ENCODE results near the gene SIMC1. TPM values are rescaled to one million over a fixed set of nuclear protein-coding genes. Genes with fewer than 3 reads are reported as not detected.
"Not testable (repeated sequence)": the region's sequence is repeated elsewhere in the genome, so short reads cannot be mapped to it uniquely, and the experiment has no call there.

Gene SIMC1
- total and polyA plus RNA-seq, 2 donors (not counting 1 experiment from before 2014, with no cell fraction given): 20.6 to 63.8 TPM

GRCh38 chr5:176252171-176252570 is 13.9 kb downstream of the SIMC1 start:
- intact Hi-C loops (cut with micrococcal nuclease); H3K36me3 ChIP-seq (replicated peaks in 1 of 2; ENCODE audit: control extremely low read depth in 1 of 2, control insufficient read depth in 1 of 2, extremely low read depth in 1 of 2, insufficient read depth in 2 of 2, low read length in 1 of 2); H3K4me2 ChIP-seq (replicated peaks; ENCODE audit: low read depth, low read length, poor library complexity, severe bottlenecking); H2AFZ ChIP-seq (ENCODE audit: insufficient read depth, low read depth, low read length, poor library complexity, severe bottlenecking); H3K27ac ChIP-seq (ENCODE audit: low read length in 2 of 2); H3K79me2 ChIP-seq (ENCODE audit: control insufficient read depth, insufficient read depth, low read length); H4K20me1 ChIP-seq (ENCODE audit: control insufficient read depth, insufficient read depth, low read length, poor library complexity, severe bottlenecking); H3K27ac Mint-ChIP-seq; H3K4me3 Mint-ChIP-seq; CTCF ChIA-PET; H3K9me3 ChIP-seq (ENCODE audit: control extremely low read depth in 1 of 3, control insufficient read depth in 2 of 3, insufficient read depth in 1 of 3, low read length in 2 of 3); ATAC-seq (ENCODE audit: low read depth); POLR2A ChIA-PET; H3K27me3 Mint-ChIP-seq; H3K27me3 ChIP-seq (replicated peaks in 1 of 4; ENCODE audit: control extremely low read depth in 1 of 4, control insufficient read depth in 3 of 4, insufficient read depth in 4 of 4, low read length in 3 of 4); H3K9me3 Mint-ChIP-seq (ENCODE audit: insufficient read depth); DNase-seq; H3K4me1 ChIP-seq (ENCODE audit: control insufficient read depth in 2 of 2, insufficient read depth in 2 of 2, low read length in 2 of 2); H3K4me3 ChIP-seq (ENCODE audit: control extremely low read depth in 1 of 5, extremely low read depth in 1 of 5, insufficient read depth in 1 of 5, low read depth in 2 of 5, low read length in 4 of 5); H3K9ac ChIP-seq (ENCODE audit: low read length): not testable (repeated sequence)
- 100% methylated on average over 8 of the region's 36 CpGs for WGBS (ENCODE audit: insufficient coverage)
- H3K4me1 Mint-ChIP-seq: peaks cover 10% of the 10 kb centered on the region

- H3K4me1 ChIP-seq (ENCODE audit: control insufficient read depth in 2 of 2, insufficient read depth in 2 of 2, low read length in 2 of 2); H3K4me1 Mint-ChIP-seq; H3K4me3 Mint-ChIP-seq; H3K9me3 Mint-ChIP-seq (ENCODE audit: insufficient read depth); H3K4me2 ChIP-seq (replicated peaks; ENCODE audit: low read depth, low read length, poor library complexity, severe bottlenecking); H3K27ac ChIP-seq (ENCODE audit: low read length in 2 of 2); H3K27me3 ChIP-seq (replicated peaks in 1 of 4; ENCODE audit: control extremely low read depth in 1 of 4, control insufficient read depth in 3 of 4, insufficient read depth in 4 of 4, low read length in 3 of 4); CTCF ChIA-PET; H3K4me3 ChIP-seq (ENCODE audit: control extremely low read depth in 1 of 5, extremely low read depth in 1 of 5, insufficient read depth in 1 of 5, low read depth in 2 of 5, low read length in 4 of 5); H3K9me3 ChIP-seq (ENCODE audit: control extremely low read depth in 1 of 3, control insufficient read depth in 2 of 3, insufficient read depth in 1 of 3, low read length in 2 of 3); H2AFZ ChIP-seq (ENCODE audit: insufficient read depth, low read depth, low read length, poor library complexity, severe bottlenecking); ATAC-seq (ENCODE audit: low read depth); H3K27ac Mint-ChIP-seq; DNase-seq; H4K20me1 ChIP-seq (ENCODE audit: control insufficient read depth, insufficient read depth, low read length, poor library complexity, severe bottlenecking); H3K9ac ChIP-seq (ENCODE audit: low read length); intact Hi-C loops (cut with micrococcal nuclease); H3K36me3 ChIP-seq (replicated peaks in 1 of 2; ENCODE audit: control extremely low read depth in 1 of 2, control insufficient read depth in 1 of 2, extremely low read depth in 1 of 2, insufficient read depth in 2 of 2, low read length in 1 of 2); H3K27me3 Mint-ChIP-seq; H3K79me2 ChIP-seq (ENCODE audit: control insufficient read depth, insufficient read depth, low read length); POLR2A ChIA-PET: not testable (repeated sequence)
- 100% methylated on average over 2 of the region's 8 CpGs for WGBS (ENCODE audit: insufficient coverage)
Observed at GRCh38 chr5:176253370-176254065, 15.3 kb downstream of the SIMC1 start.

GRCh38 chr5:176254066-176254393 is 15.8 kb downstream of the SIMC1 start:
- H3K9ac ChIP-seq (ENCODE audit: low read length); H3K4me2 ChIP-seq (replicated peaks; ENCODE audit: low read depth, low read length, poor library complexity, severe bottlenecking); H3K27me3 Mint-ChIP-seq; H3K4me1 Mint-ChIP-seq; H3K36me3 ChIP-seq (replicated peaks in 1 of 2; ENCODE audit: control extremely low read depth in 1 of 2, control insufficient read depth in 1 of 2, extremely low read depth in 1 of 2, insufficient read depth in 2 of 2, low read length in 1 of 2); H3K27me3 ChIP-seq (replicated peaks in 1 of 4; ENCODE audit: control extremely low read depth in 1 of 4, control insufficient read depth in 3 of 4, insufficient read depth in 4 of 4, low read length in 3 of 4); H3K79me2 ChIP-seq (ENCODE audit: control insufficient read depth, insufficient read depth, low read length); H3K27ac ChIP-seq (ENCODE audit: low read length in 2 of 2); H3K27ac Mint-ChIP-seq; H3K4me3 ChIP-seq (ENCODE audit: control extremely low read depth in 1 of 5, extremely low read depth in 1 of 5, insufficient read depth in 1 of 5, low read depth in 2 of 5, low read length in 4 of 5); H4K20me1 ChIP-seq (ENCODE audit: control insufficient read depth, insufficient read depth, low read length, poor library complexity, severe bottlenecking); H3K4me1 ChIP-seq (ENCODE audit: control insufficient read depth in 2 of 2, insufficient read depth in 2 of 2, low read length in 2 of 2); CTCF ChIA-PET; ATAC-seq (ENCODE audit: low read depth); intact Hi-C loops (cut with micrococcal nuclease); POLR2A ChIA-PET; H2AFZ ChIP-seq (ENCODE audit: insufficient read depth, low read depth, low read length, poor library complexity, severe bottlenecking); H3K4me3 Mint-ChIP-seq; H3K9me3 Mint-ChIP-seq (ENCODE audit: insufficient read depth); H3K9me3 ChIP-seq (ENCODE audit: control extremely low read depth in 1 of 3, control insufficient read depth in 2 of 3, insufficient read depth in 1 of 3, low read length in 2 of 3); DNase-seq: not testable (repeated sequence)
- WGBS (ENCODE audit: insufficient coverage): no CpG with 5 or more reads among the region's 2 CpGs

GRCh38 chr5:176257871-176258505 is 19.8 kb downstream of the SIMC1 start:
- ATAC-seq (ENCODE audit: low read depth); POLR2A ChIA-PET; H3K4me2 ChIP-seq (replicated peaks; ENCODE audit: low read depth, low read length, poor library complexity, severe bottlenecking); H3K9me3 ChIP-seq (ENCODE audit: control extremely low read depth in 1 of 3, control insufficient read depth in 2 of 3, insufficient read depth in 1 of 3, low read length in 2 of 3); CTCF ChIA-PET; H3K27me3 ChIP-seq (replicated peaks in 1 of 4; ENCODE audit: control extremely low read depth in 1 of 4, control insufficient read depth in 3 of 4, insufficient read depth in 4 of 4, low read length in 3 of 4); DNase-seq; H3K36me3 ChIP-seq (replicated peaks in 1 of 2; ENCODE audit: control extremely low read depth in 1 of 2, control insufficient read depth in 1 of 2, extremely low read depth in 1 of 2, insufficient read depth in 2 of 2, low read length in 1 of 2); H3K27ac ChIP-seq (ENCODE audit: low read length in 2 of 2); H3K4me3 Mint-ChIP-seq; H2AFZ ChIP-seq (ENCODE audit: insufficient read depth, low read depth, low read length, poor library complexity, severe bottlenecking); H3K4me1 Mint-ChIP-seq; H3K9me3 Mint-ChIP-seq (ENCODE audit: insufficient read depth); H3K27ac Mint-ChIP-seq; H3K9ac ChIP-seq (ENCODE audit: low read length); H3K4me3 ChIP-seq (ENCODE audit: control extremely low read depth in 1 of 5, extremely low read depth in 1 of 5, insufficient read depth in 1 of 5, low read depth in 2 of 5, low read length in 4 of 5); intact Hi-C loops (cut with micrococcal nuclease); H3K27me3 Mint-ChIP-seq; H4K20me1 ChIP-seq (ENCODE audit: control insufficient read depth, insufficient read depth, low read length, poor library complexity, severe bottlenecking); H3K4me1 ChIP-seq (ENCODE audit: control insufficient read depth in 2 of 2, insufficient read depth in 2 of 2, low read length in 2 of 2); H3K79me2 ChIP-seq (ENCODE audit: control insufficient read depth, insufficient read depth, low read length): not testable (repeated sequence)
- no CpG with 5 or more reads among the region's 5 CpGs for WGBS (ENCODE audit: insufficient coverage)
